Psoas muscle (tissue), 8 donors: Measurements from ENCODE around the gene CEP104. TPM values are rescaled to one million over a fixed set of nuclear protein-coding genes. Genes with fewer than 3 reads are reported as not detected.

Source experiments
- ATAC-seq, 4 donors: fragments of 200-7000 bp; cut with Tn5 transposase; one replicate each; pipeline ENCODE4 v1.9.1; 2020; ENCODE audit warnings: moderate library complexity in 3 of 4, mild to moderate bottlenecking in 2 of 4
- DNase-seq, 2 donors: peaks; one replicate each; pipeline ENCODE4 v3.0.0-alpha.2; 2020
- H3K27ac ChIP-seq: fragments of 200-600 bp; one replicate; pipeline ENCODE4 v1.8.0; 2022
- H3K27me3 ChIP-seq, 3 donors: fragments of 200-600 bp in 1 of 3; one replicate each; pipeline versions ENCODE4 v1.6.1 to v1.8.0; 2013 to 2022; ENCODE audit warnings: low read length in 2 of 3, mild to moderate bottlenecking in 2 of 3, moderate library complexity in 1 of 3; ENCODE audit not compliant: insufficient read depth in 3 of 3
- H3K36me3 ChIP-seq, 2 donors: fragments of 200-600 bp in 1 of 2; one replicate each; pipeline versions ENCODE4 v1.6.1 to v1.8.0; 2013 to 2022; ENCODE audit warnings: low read depth in 1 of 2, mild to moderate bottlenecking in 1 of 2, moderate library complexity in 1 of 2; ENCODE audit not compliant: insufficient read depth in 1 of 2
- H3K4me1 ChIP-seq: fragments of 200-600 bp; one replicate; pipeline ENCODE4 v1.8.0; 2022
- H3K4me3 ChIP-seq: fragments of 200-600 bp; one replicate; pipeline ENCODE4 v1.8.0; 2022; ENCODE audit warnings: mild to moderate bottlenecking
- H3K9me3 ChIP-seq: fragments of 200-600 bp; one replicate; pipeline ENCODE4 v1.8.0; 2022
- CTCF ChIP-seq: fragments of 200-600 bp; IDR thresholded peaks from one replicate; pipeline ENCODE4 v1.8.0; 2022; ENCODE audit warnings: antibody characterized with exemption
- WGBS, 3 donors: extraction: QIAGEN DNeasy Blood & Tissue Kit; methylation state at CpG; one replicate each; pipeline versions ENCODE4 v1.1.6 to v1.1.7; 2013; 5-methylcytosine and 5-hydroxymethylcytosine counted together
- intact Hi-C, 2 donors: fragments of 100-400 bp; cut with DNase I; formaldehyde crosslinking; loops; one replicate each; pipeline versions ENCODE4 v1.11.0 to v1.14.2; 2022
- polyA plus RNA-seq, 3 donors: library from polyadenylated mRNA; stranded (reverse); fragments of 200-250 nt; gene quantifications; one replicate each; pipeline ENCODE4 v1.2.3, GENCODE V29; 2013
- total RNA-seq, 4 donors: library from RNA; stranded (reverse); fragmentation: NEBNext Ultra II Directional in 2 of 4; extraction: Animal tissue kit (Norgen Biotek cat#: 25700) in 2 of 4; gene quantifications; one replicate each; pipeline versions ENCODE4 v1.2.1 to v1.2.4, GENCODE V29; 2021 to 2023
- donor health status: healthy with polysubstance abuse.
- donor health status: DM: no; HTN: no; CAD: no; lungs with moderate emphysema.
- donor health status: Bipolar disorder and iron deficiency.
- donor health status: healthy.
- donor health status: DM: yes; HTN: yes; CAD: no.
- donor health status: DM: no; HTN: no; CAD: no.
- donor health status: DM: no; HTN: no; CAD: no.
- donor health status: DM: yes; HTN: yes; CAD: no.

CEP104 gene
- total and polyA plus RNA-seq, 7 donors, result 9.0 to 37.7 (median 31.3) TPM

- TF ChIP-seq CTCF, result no peak
- Histone ChIP-seq H3K27me3 (no peaks in the 10 kb centered on the region), H3K4me3 (no peak overlapping the region), H3K27ac (no peak overlapping the region), H3K4me1 (peaks cover 6% of the 10 kb centered on the region), H3K36me3 (no peaks in the 10 kb centered on the region), H3K9me3 (peaks cover 17% of the 10 kb centered on the region)
- ATAC-seq, result no peak
- intact Hi-C loops, result loop anchor here in 1 of 2 donors (5.0 to 10.0 kb wide), 2 partner anchors 257 to 1315 kb away; partner anchors contain the start of gene PRXL2B
- 92 to 96% (median 94%) methylated on average over 15 of the region's 15 CpGs for WGBS, 3 donors
- DNase-seq, result no peak
Observed at GRCh38 chr1:3902111-3902511, 45.1 kb upstream of the CEP104 start.

- H3K4me1 ChIP-seq, result peaks cover 6% of the 10 kb centered on the region
- WGBS, 3 donors, result 0 to 1% (median 0%) methylated on average over 50 to 51 of the region's 51 CpGs
- TF ChIP-seq CTCF, result no peak
- peak overlapping the region; percentile 98 for H3K27ac ChIP-seq
- no peaks in the 10 kb centered on the region for H3K27me3 ChIP-seq
- no peaks in the 10 kb centered on the region for H3K36me3 ChIP-seq
- H3K9me3 ChIP-seq, result peaks cover 17% of the 10 kb centered on the region
- H3K4me3 ChIP-seq, result peak overlapping the region; percentile 94
- peak; percentile 87 to 90 (median 90) for ATAC-seq
- intact Hi-C loops, result loop anchor here in 1 of 2 donors (5.0 to 10.0 kb wide), 2 partner anchors 256 to 1314 kb away; partner anchors contain the start of gene PRXL2B
- peak; percentile 99 for DNase-seq
Observed at GRCh38 chr1:3900969-3901529, 44.0 kb upstream of the CEP104 start.

- no peaks in the 10 kb centered on the region for H3K36me3 ChIP-seq
- WGBS, 3 donors, result 0% methylated on average over 53 to 58 of the region's 58 CpGs
- intact Hi-C loops, result loop anchor here in 1 of 2 donors (5.0 to 10.0 kb wide), 2 partner anchors 256 to 1313 kb away; partner anchors contain the start of gene PRXL2B
- DNase-seq (peak; percentile 95 to 98), ATAC-seq (peak; percentile 88 to 91 (median 90))
- peaks cover 6% of the 10 kb centered on the region for H3K4me1 ChIP-seq
- H3K27me3 ChIP-seq, result no peaks in the 10 kb centered on the region
- H3K9me3 ChIP-seq, result peaks cover 17% of the 10 kb centered on the region
- TF ChIP-seq CTCF, result no peak
- H3K4me3 ChIP-seq, result peak within 1 kb of the TSS; percentile 94
- peak within 1 kb of the TSS; percentile 98 for H3K27ac ChIP-seq
Observed at GRCh38 chr1:3900150-3900968, 43.3 kb upstream of the CEP104 start, which contains the start of gene C1orf174. Gene C1orf174 (minus strand): TSS chr1:3900272. CDS start chr1:3900186, 86 bp downstream.

- no peaks in the 10 kb centered on the region for H3K36me3 ChIP-seq
- H3K4me1 ChIP-seq, result peaks cover 6% of the 10 kb centered on the region
- no peaks in the 10 kb centered on the region for H3K27me3 ChIP-seq
- TF ChIP-seq CTCF, result no peak
- intact Hi-C loops, result loop anchor here in 1 of 2 donors (5.0 to 10.0 kb wide), 2 partner anchors 255 to 1312 kb away; partner anchors contain the start of gene PRXL2B
- no peak for ATAC-seq
- peaks cover 17% of the 10 kb centered on the region for H3K9me3 ChIP-seq
- peak overlapping the region; percentile 98 for H3K27ac ChIP-seq
- 0 to 1% (median 0%) methylated on average over 18 to 26 of the region's 26 CpGs for WGBS, 3 donors
- peak overlapping the region; percentile 94 for H3K4me3 ChIP-seq
- DNase-seq, result no peak
Observed at GRCh38 chr1:3899754-3900149, 42.7 kb upstream of the CEP104 start.
